HCT116 (cell line): ENCODE measurements around the gene MAPK10. TPM values are rescaled to one million over a fixed set of nuclear protein-coding genes. Genes with fewer than 3 reads are reported as not detected.

Experiments used
- ATAC-seq: fragments of 200-7000 bp; cut with Tn5 transposase; 2 replicates; pipeline ENCODE4 v1.9.1; 2020; ENCODE audit warnings: mild to moderate bottlenecking, moderate library complexity
- BruUV-seq: library from RNA; stranded (reverse); fragments of 400-500 nt; replicated peaks from 2 replicates; lab custom pipeline; 2021; lab: Mats Ljungman, UMichigan
- CTCF ChIA-PET: fragments of 300-600 bp; sonication (Branson Sonifier 250); formaldehyde crosslinking; loops from one replicate; lab custom pipeline; 2021; ENCODE audit warnings: antibody characterized with exemption; lab: Charles Lee
- POLR2A ChIA-PET: fragments of 300-600, 350-600 bp; sonication (Branson Sonifier 250); formaldehyde crosslinking; loops from one replicate; lab custom pipeline; 2021; ENCODE audit warnings: antibody characterized with exemption; lab: Charles Lee
- RAD21 ChIA-PET, 2 experiments: fragments of 300-600 bp; sonication (Branson Sonifier 250); formaldehyde crosslinking; loops; one replicate each; lab custom pipeline; 2023; ENCODE audit warnings: low total read pairs in 2 of 2; ENCODE audit not compliant: uncharacterized antibody in 2 of 2, unreplicated experiment in 2 of 2, low non-redundant PET in 1 of 2; lab: Charles Lee
- DNase-seq: peaks from one replicate; pipeline ENCODE4 v3.0.0-alpha.2; 2010; ENCODE audit warnings: low read depth, low spot score
- H2AFZ ChIP-seq: fragments of 200-600 bp; shearing (Covaris generic), sonication (generic); 2 replicates; pipeline ENCODE4 v1.6.1; 2017; ENCODE audit warnings: low read depth, mixed run types, mixed read lengths, antibody characterized with exemption, low read length; ENCODE audit not compliant: poor library complexity, severe bottlenecking
- H3K27ac ChIP-seq: 2 replicates; pipeline ENCODE4 v1.5.1; 2012; ENCODE audit warnings: low read depth, low read length
- H3K27me3 ChIP-seq: fragments of 200-600 bp; sonication (generic); 2 replicates; pipeline ENCODE4 v1.6.1; 2016; ENCODE audit warnings: mixed run types, low read length, mixed read lengths; ENCODE audit not compliant: insufficient read depth
- H3K36me3 ChIP-seq, 2 experiments: fragments of 200-500 bp in 1 of 2; fragments of 200-600 bp in 1 of 2; sonication (Bioruptor generic) in 1 of 2; sonication (generic) in 1 of 2; 2 replicates each; pipeline versions ENCODE4 v1.5.1 to v1.6.1; 2014 to 2016; ENCODE audit warnings: low read length in 2 of 2, inconsistent platforms in 1 of 2, mixed read lengths in 1 of 2, mixed run types in 1 of 2; ENCODE audit not compliant: insufficient read depth in 2 of 2, control insufficient read depth in 1 of 2
- H3K4me1 ChIP-seq, 2 experiments: fragments of 200-600 bp in 1 of 2; sonication (generic) in 1 of 2; 2 replicates each; pipeline versions ENCODE4 v1.5.1 to v1.6.1; 2012 to 2017; ENCODE audit warnings: low read length in 2 of 2, inconsistent platforms in 1 of 2, mild to moderate bottlenecking in 1 of 2, mixed read lengths in 1 of 2, mixed run types in 1 of 2, moderate library complexity in 1 of 2; ENCODE audit not compliant: insufficient read depth in 2 of 2, control insufficient read depth in 1 of 2
- H3K4me2 ChIP-seq: fragments of 200-600 bp; sonication (generic); 2 replicates; pipeline ENCODE4 v1.6.1; 2017; ENCODE audit warnings: mixed run types, low read length, mixed read lengths
- H3K4me3 ChIP-seq, 2 experiments: fragments of 200-600 bp in 1 of 2; sonication (generic) in 1 of 2; replicated peaks in 1 of 2; 2 replicates each; pipeline ENCODE4 v1.5.1; 2011 to 2016; ENCODE audit warnings: low read length in 2 of 2, control low read depth in 1 of 2, low read depth in 1 of 2, mild to moderate bottlenecking in 1 of 2, mixed read lengths in 1 of 2, mixed run types in 1 of 2
- H3K79me2 ChIP-seq: fragments of 200-600 bp; sonication (generic); 2 replicates; pipeline ENCODE4 v1.6.1; 2017; ENCODE audit warnings: mild to moderate bottlenecking, mixed run types, low read length, moderate library complexity, mixed read lengths; ENCODE audit not compliant: insufficient read depth
- H3K9ac ChIP-seq: fragments of 200-600 bp; sonication (generic); 2 replicates; pipeline ENCODE4 v1.6.1; 2016; ENCODE audit warnings: low read length, mixed read lengths
- H3K9me2 ChIP-seq: fragments of 200-600 bp; sonication (generic), shearing (Covaris generic); 2 replicates; pipeline ENCODE4 v1.6.1; 2017; ENCODE audit warnings: mixed run types, mild to moderate bottlenecking, moderate library complexity; ENCODE audit not compliant: insufficient read depth
- H3K9me3 ChIP-seq, 2 experiments: fragments of 200-500 bp in 1 of 2; fragments of 200-600 bp in 1 of 2; sonication (Bioruptor generic) in 1 of 2; sonication (generic) in 1 of 2; 2 replicates each; pipeline ENCODE4 v1.6.1; 2014 to 2017; ENCODE audit warnings: low read length in 2 of 2, mixed read lengths in 2 of 2, inconsistent platforms in 1 of 2, low read depth in 1 of 2, mild to moderate bottlenecking in 1 of 2, mixed run types in 1 of 2, moderate library complexity in 1 of 2; ENCODE audit not compliant: control insufficient read depth in 1 of 2, insufficient read depth in 1 of 2
- H4K20me1 ChIP-seq: fragments of 200-600 bp; sonication (generic), shearing (Covaris generic); 2 replicates; pipeline ENCODE4 v1.6.1; 2017; ENCODE audit warnings: mixed run types, mild to moderate bottlenecking, moderate library complexity; ENCODE audit not compliant: insufficient read depth
- ATF3 ChIP-seq: IDR thresholded peaks from 2 replicates; pipeline ENCODE4 v1.6.1; 2012
- CBX3 ChIP-seq: IDR thresholded peaks from 2 replicates; pipeline ENCODE4 v1.6.1; 2012; ENCODE audit warnings: low read depth
- CEBPB ChIP-seq: IDR thresholded peaks from 2 replicates; pipeline ENCODE4 v1.6.1; 2012; ENCODE audit warnings: low read depth
- EGR1 ChIP-seq: IDR thresholded peaks from 2 replicates; pipeline ENCODE4 v1.6.1; 2012; ENCODE audit warnings: low read depth
- ELF1 ChIP-seq: IDR thresholded peaks from 2 replicates; pipeline ENCODE4 v1.6.1; 2012; ENCODE audit warnings: low read depth, borderline replicate concordance
- EZH2phosphoT487 ChIP-seq: fragments of 200-600 bp; IDR thresholded peaks from 2 replicates; pipeline ENCODE4 v1.6.1; 2018; ENCODE audit warnings: antibody characterized with exemption, borderline replicate concordance
- FOSL1 ChIP-seq: IDR thresholded peaks from 2 replicates; pipeline ENCODE4 v1.6.1; 2012; ENCODE audit warnings: low read depth
- RAD21 ChIP-seq: IDR thresholded peaks from 2 replicates; pipeline ENCODE4 v1.6.1; 2012; ENCODE audit warnings: low read depth, mild to moderate bottlenecking
- SRF ChIP-seq: IDR thresholded peaks from 2 replicates; pipeline ENCODE4 v1.6.1; 2012; ENCODE audit warnings: low read depth
- ZFX ChIP-seq: fragments of 450-650 bp; IDR thresholded peaks from 2 replicates; pipeline ENCODE4 v1.6.1; 2017
- intact Hi-C: fragments of 100-400 bp; cut with micrococcal nuclease; formaldehyde crosslinking; loops from 2 replicates; pipeline ENCODE4 v1.10.0; 2022
- total RNA-seq: library from RNA; stranded (reverse); gene quantifications from one replicate; pipeline ENCODE4 v1.2.1, GENCODE V29; 2021; ENCODE audit not compliant: unreplicated experiment
- TF ChIP-seq, protein P1 (sequence below): IDR thresholded peaks from 2 replicates; pipeline ENCODE4 v1.6.1; 2012

MAPK10 gene
- total RNA-seq, 1 experiment from 2014 or later: 0.52 TPM

- Histone ChIP-seq H3K9me2 (no peaks in the 10 kb centered on the region), H3K27ac (no peak overlapping the region), H4K20me1 (no peaks in the 10 kb centered on the region), H3K9ac (no peak overlapping the region), H3K4me3 (no peak overlapping the region), H2AFZ (no peak overlapping the region), H3K36me3 (no peaks in the 10 kb centered on the region), H3K9me3 (no peaks in the 10 kb centered on the region), H3K4me2 (no peak overlapping the region), H3K79me2 (no peaks in the 10 kb centered on the region), H3K4me1 (no peaks in the 10 kb centered on the region), H3K27me3 (no peaks in the 10 kb centered on the region)
- ATAC-seq (no peak), DNase-seq (no peak)
- ChIA-PET RAD21 (no interaction called here), CTCF (no interaction called here), POLR2A (no interaction called here)
- no TSS peak for BruUV-seq
- intact Hi-C loops: no loop called here
- TF ChIP-seq FOSL1: no peak
- TF ChIP-seq, protein P1, sequence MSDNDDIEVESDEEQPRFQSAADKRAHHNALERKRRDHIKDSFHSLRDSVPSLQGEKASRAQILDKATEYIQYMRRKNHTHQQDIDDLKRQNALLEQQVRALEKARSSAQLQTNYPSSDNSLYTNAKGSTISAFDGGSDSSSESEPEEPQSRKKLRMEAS: no peak
These were observed 30.4 kb downstream of the MAPK10 start for GRCh38 chr4:86329431-86329830.

GRCh38 chr4:86326400-86326799 is 33.5 kb downstream of the MAPK10 start:
- CTCF ChIA-PET: no interaction called here
- intact Hi-C loops: no loop called here
- Histone ChIP-seq H3K9me3 (no peaks in the 10 kb centered on the region), H3K36me3 (no peaks in the 10 kb centered on the region), H3K27me3 (no peaks in the 10 kb centered on the region), H3K9me2 (no peaks in the 10 kb centered on the region), H3K79me2 (no peaks in the 10 kb centered on the region), H3K4me1 (no peaks in the 10 kb centered on the region), H2AFZ (no peak overlapping the region), H3K27ac (no peak overlapping the region), H4K20me1 (no peaks in the 10 kb centered on the region), H3K4me3 (no peak overlapping the region), H3K4me2 (no peak overlapping the region), H3K9ac (no peak overlapping the region)
- no peak for TF ChIP-seq EGR1
- no peak for TF ChIP-seq ATF3
- no peak for TF ChIP-seq EZH2phosphoT487
- no peak for TF ChIP-seq SRF
- TF ChIP-seq, protein P1: no peak
- TF ChIP-seq ZFX: no peak
- no peak for TF ChIP-seq RAD21
- TF ChIP-seq ELF1: no peak
- no peak for TF ChIP-seq CBX3
- TF ChIP-seq CEBPB: no peak
- no peak for DNase-seq
- no peak for ATAC-seq
- RAD21 ChIA-PET: no interaction called here
- no TSS peak for BruUV-seq
- POLR2A ChIA-PET: no interaction called here
